AG20443 (cell line): ENCODE measurements around the gene AP3D1.

Experiments used
- DNase-seq: peaks from one replicate; pipeline ENCODE4 v3.0.0; 2012; ENCODE audit warnings: low spot score, mixed read lengths

Gene AP3D1

DNA sequence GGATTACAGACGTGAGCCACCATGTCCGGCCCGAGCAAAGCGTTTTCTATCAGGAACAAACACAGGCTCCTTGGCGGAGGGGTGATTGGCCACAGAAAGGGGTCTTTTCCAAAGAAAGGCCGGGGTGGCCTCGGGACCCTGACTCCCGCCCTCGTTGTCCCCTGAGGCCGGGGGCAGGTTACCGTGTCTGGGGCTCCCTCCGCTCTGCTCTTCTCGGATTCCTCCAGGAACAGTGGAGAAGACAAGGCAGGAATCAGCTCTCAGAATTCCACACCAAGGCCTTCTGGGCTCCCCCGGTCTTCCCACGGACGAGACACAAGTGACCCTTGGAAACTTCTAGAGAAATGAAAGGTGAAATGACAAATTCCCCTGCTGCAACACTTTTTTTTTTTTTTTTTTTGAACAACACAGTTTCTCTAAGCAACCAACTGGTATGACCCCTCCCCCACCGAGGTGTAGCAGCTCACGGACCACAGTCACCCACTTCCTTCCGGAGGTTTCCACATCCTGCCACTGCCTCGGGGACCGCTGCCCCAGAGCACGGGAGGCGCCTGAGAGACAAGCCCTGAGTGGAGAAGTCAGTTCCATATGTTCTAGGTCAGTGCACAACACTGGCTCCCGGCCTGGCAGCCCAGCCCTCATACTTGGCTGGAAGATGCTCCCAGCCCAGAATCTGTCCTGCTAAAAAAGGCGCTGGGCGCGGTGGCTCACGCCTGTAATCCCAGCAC lies 66.2 kb downstream of the AP3D1 start:
- no peak for DNase-seq

GRCh38 chr19:2083174-2083854 lies 68.1 kb downstream of the AP3D1 start:
- no peak for DNase-seq

DNA sequence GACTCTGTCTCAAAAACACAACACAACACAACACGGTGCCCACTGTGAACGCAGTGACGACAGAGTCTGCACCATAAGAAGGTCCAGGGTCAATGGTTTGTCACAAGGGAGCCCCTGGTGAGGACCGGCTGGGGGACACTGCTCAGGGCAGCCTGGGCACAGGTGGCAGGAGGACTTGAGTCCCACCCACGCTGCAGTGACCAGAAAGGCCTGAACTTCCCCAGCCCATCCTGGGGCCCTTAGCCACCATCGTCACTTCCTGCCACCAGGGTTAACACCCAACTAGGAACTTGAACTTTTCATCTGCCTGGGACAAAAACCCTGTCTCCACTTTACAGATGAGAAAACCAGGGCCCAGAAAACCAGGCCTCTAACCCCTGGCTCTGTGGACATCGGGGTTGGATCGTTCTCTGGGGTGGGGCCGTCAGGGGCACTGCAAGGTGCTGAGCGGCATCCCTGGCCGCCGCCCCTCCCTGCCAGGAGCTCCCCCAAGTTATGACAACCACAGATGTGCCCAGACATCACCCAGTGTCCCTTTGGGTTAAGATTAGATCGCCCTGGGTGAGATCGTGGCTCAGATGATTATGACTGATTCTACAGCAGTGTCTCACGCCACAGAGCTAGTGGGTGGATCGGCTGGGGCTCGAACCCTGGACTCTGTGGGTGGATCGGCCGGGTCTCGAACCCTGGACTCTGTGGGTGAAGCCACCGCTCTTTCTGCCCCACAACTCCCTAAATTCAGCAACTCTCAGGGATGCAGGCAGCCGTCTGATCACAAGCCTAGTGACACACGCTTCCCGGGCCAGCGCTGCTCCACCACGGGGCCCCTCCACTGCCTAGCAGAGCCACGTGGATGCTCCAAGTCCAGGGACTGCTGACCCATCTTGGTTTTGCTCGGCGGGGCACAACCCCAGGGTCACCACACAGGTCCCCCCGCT lies 69.2 kb downstream of the AP3D1 start:
- DNase-seq: no peak

DNA sequence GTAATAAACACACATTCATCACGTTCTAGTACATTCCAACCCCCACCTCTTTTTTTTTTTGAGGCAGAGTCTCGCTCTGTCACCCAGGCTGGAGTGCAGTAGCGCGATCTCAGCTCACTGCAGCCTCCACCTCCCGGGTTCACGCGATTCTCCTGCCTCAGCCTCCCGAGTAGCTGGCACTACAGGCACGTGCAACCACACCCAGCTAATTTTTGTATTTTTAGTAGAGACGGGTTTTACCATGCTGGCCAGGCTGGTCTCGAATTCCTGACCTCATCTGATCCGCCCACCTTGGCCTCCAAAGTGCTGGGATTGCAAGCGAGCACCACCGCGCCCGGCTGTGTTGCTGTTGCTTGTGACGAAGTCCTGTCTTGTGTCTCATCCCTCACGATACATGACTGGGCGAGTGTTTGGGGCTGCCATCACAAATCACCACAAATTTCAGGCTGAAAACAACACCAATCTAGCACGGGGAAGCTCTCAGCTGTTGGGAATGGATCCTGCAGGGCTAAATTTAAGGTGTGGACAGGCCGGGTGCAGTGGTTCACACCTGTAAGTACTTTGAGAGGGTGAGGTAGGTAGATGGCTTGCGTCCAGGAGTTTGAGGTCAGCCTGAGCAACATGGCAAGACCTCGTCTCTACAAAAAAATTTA lies 70.9 kb downstream of the AP3D1 start:
- DNase-seq: no peak

DNA sequence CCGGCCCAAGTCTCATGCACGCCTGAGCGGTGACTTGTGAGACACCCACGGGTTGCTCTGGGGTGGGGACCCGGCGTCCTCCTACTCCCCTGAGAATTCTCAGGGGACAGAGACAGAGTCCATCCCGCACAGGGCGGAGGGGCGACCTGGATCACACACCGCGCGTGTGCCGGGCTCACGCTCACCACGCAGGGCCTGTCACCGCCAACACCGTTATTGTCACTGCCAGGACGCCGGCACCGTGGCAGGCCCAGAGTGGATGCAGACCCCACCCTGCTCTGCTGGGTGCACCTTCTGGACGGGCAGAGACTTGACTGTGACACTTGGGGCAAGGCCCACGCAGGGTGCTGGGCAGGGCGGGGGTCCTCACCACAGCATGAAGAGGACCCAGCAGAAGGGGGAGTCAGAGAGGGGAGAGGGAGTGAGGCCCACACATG lies 71.5 kb downstream of the AP3D1 start:
- DNase-seq: no peak

DNA sequence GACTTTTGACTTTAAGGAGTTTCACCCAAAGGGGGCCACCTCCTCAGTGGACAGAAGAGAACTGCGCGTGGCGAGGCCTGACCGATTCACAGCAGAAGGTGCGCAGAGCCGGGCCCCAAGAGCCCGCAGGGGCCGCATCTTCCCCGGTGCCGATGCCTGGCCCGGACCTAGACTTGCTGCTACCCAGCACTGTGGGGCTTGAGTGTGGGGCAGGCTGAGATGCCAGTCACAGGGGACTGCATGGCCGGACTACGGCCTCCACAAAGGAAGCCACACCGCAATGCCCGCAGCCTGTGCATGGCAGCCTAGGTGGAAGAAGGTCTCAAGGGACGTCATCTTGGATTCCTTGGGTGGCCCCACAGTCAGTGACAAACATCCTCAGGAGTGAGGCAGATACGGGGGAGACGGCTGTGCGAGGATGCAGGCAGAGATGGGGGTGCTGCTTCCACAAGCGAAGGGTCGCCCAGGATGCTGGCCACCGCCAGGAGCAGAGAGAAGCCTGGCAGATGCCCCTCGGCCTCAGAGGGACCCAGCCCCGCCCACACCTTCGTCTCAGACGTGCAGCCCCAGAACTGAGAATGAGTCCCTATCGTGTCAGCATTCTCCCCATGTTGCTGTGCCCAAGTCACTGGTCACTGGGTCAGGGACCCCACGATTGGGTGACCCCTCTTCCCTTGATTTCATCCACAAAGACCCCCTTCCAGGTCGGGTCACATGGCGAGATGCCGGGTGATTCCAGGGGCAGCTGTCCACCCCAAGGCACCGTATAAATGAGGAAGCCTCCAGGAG lies 72.1 kb downstream of the AP3D1 start:
- no peak for DNase-seq

GRCh38 chr19:2077833-2078619 lies 73.3 kb downstream of the AP3D1 start:
- peak; percentile 3 for DNase-seq

GRCh38 chr19:2077398-2077797 lies 74.0 kb downstream of the AP3D1 start:
- DNase-seq: peak; percentile 2

DNA sequence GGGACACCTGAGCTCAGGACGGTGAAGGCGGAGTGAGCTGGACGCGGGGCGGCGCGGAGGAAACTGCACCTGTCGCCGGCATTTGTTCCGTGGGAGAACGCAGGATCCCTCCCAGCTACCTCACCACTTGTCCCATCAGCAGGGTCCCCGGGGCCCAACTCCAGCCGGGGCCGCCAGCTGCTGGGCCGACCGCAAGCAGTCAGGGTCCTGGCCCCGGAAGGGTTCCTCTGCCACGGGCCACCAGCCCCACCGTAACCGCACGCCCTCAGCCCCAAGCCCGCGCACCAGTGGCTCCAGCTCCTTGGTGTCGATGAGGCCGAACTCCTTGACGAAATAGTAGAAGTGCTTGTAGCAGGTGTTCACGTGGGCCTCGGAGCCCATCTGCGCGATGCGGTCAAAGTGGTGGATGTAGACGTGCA lies 74.8 kb downstream of the AP3D1 start:
- DNase-seq: peak; percentile 2

GRCh38 chr19:2072757-2073551 lies 78.4 kb downstream of the AP3D1 start:
- no peak for DNase-seq

DNA sequence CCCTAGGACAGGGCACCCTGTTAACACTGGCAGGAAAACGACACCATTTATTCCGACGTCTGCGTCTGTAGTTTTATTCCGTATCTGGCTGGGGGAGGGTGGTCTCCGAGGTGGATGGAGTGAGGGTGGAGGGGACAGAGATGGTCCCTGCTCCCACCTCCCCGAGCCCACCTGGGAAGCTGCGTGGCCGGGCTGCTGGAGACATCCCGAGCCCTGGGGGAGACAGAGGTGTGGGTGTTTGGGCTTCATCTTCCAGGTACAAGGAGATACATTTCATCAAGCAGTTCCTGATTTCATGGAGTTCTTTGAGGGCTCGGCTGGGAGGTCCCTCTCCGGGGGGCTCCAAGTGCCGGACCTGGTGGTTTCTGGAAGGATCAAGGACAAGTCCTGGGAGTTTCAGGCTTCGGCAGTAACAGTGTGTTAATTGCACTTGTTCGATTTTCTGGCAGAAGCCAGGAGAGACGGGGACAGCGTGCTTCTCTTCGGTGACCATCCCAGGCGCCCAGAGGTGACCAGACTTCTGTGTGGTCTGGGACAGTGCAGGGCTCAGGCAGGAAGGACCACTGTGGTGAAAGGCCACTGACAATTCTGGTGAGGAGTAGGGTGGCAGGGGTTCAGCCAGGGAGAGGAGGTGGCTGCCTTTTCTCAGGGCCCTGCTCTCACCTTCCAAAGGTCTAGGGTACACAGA lies 80.2 kb downstream of the AP3D1 start:
- no peak for DNase-seq

DNA sequence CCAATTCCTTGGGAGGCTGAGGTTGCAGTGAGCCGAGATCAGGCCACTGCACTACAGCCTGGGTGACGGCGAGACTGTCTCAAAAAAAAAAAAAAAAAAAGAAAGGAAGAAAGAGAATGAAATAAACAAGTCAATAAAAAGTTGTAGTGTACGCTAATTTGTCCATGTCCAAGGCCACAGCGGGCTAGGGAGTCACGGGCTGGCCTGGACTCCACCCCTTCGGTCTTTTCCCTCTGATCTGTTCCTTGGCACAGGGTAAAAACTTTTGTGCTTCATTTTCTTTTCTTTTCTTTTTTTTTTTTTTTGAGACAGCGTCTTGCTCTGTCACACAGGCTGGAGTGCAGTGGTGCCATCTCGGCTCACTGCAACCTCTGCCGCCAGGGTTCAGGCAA lies 80.9 kb downstream of the AP3D1 start:
- no peak for DNase-seq

- peak; percentile 58 for DNase-seq
Observed at GRCh38 chr19:2064788-2065524, 86.4 kb downstream of the AP3D1 start.

- no peak for DNase-seq
Observed at GRCh38 chr19:2064395-2064787, 87.0 kb downstream of the AP3D1 start.

DNA sequence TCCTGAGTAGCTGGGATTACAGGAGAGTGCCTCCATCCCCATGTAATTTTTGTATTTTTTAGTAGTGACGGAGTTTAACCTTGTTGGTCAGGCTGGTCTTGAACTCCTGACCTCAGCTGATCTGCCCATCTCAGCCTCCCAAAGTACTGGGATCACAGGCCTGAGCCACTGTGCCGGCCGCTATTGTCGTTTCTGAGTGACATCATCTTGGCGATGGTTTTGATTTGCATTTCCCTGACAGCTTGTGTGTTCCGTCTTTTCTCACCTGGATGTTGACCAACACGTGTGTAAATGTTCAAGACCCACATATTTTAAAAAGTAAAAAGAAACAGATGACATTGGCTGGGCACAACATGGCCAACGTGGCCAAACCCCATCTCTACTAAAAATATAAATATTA lies 87.5 kb downstream of the AP3D1 start:
- DNase-seq: no peak

GRCh38 chr19:2062770-2063169 lies 88.6 kb downstream of the AP3D1 start:
- no peak for DNase-seq

GRCh38 chr19:2062389-2062729 lies 89.0 kb downstream of the AP3D1 start:
- no peak for DNase-seq
